ENCODE results near the gene MSH5. TPM values are rescaled to one million over a fixed set of nuclear protein-coding genes. Genes with fewer than 3 reads are reported as not detected.

Gene MSH5
- total RNA-seq, 2 donors from 2014 or later = 35.7 to 57.2 TPM

GRCh38 chr6:31769684-31770371 is 30.0 kb downstream of the MSH5 start:
- H3K27ac Mint-ChIP-seq = no peak overlapping the region
- peak; percentile 95 for TF ChIP-seq CTCF (conservative IDR thresholded peaks at IDR 0.05)
- no peak overlapping the region for H3K4me3 Mint-ChIP-seq
- H3K4me1 ChIP-seq (ENCODE audit: control insufficient read depth, insufficient read depth, low read length) = no peaks in the 10 kb centered on the region
- H3K27me3 ChIP-seq (ENCODE audit: control insufficient read depth, insufficient read depth, low read length, poor library complexity, severe bottlenecking) = no peaks in the 10 kb centered on the region
- H3K4me1 Mint-ChIP-seq = peaks cover 8% of the 10 kb centered on the region
- no peak overlapping the region for H3K4me3 ChIP-seq (ENCODE audit: low read length)
- DNase-seq = peak; percentile 93
- no peak overlapping the region for H3K27ac ChIP-seq (ENCODE audit: low read depth, low read length)
- H3K36me3 Mint-ChIP-seq (ENCODE audit: low read depth) = no peaks in the 10 kb centered on the region
- no peaks in the 10 kb centered on the region for H3K36me3 ChIP-seq (ENCODE audit: control insufficient read depth, insufficient read depth, low read length)
- H3K27me3 Mint-ChIP-seq (ENCODE audit: insufficient read depth) = no peaks in the 10 kb centered on the region
- no peaks in the 10 kb centered on the region for H3K9me3 ChIP-seq (ENCODE audit: control insufficient read depth, low read length)
- no peak overlapping the region for H3K9ac ChIP-seq (ENCODE audit: extremely low read depth, low read length, poor library complexity, severe bottlenecking)
- WGBS, 2 experiments (ENCODE audit: insufficient coverage in 1 of 2, insufficient read length in 1 of 2) = 78 to 83% methylated on average over 5 to 12 of the region's 12 CpGs
- no peaks in the 10 kb centered on the region for H3K9me3 Mint-ChIP-seq

GRCh38 chr6:31770860-31771259 is 31.1 kb downstream of the MSH5 start:
- TF ChIP-seq CTCF (conservative IDR thresholded peaks at IDR 0.05) = no peak
- Histone ChIP-seq H3K4me1 (ENCODE audit: control insufficient read depth, insufficient read depth, low read length) (no peaks in the 10 kb centered on the region), H3K9ac (ENCODE audit: extremely low read depth, low read length, poor library complexity, severe bottlenecking) (no peak overlapping the region), H3K36me3 (ENCODE audit: control insufficient read depth, insufficient read depth, low read length) (no peaks in the 10 kb centered on the region), H3K27ac (ENCODE audit: low read depth, low read length) (no peak overlapping the region), H3K9me3 (ENCODE audit: control insufficient read depth, low read length) (no peaks in the 10 kb centered on the region), H3K27me3 (ENCODE audit: control insufficient read depth, insufficient read depth, low read length, poor library complexity, severe bottlenecking) (no peaks in the 10 kb centered on the region), H3K4me3 (ENCODE audit: low read length) (no peak overlapping the region)
- no peaks in the 10 kb centered on the region for H3K27me3 Mint-ChIP-seq (ENCODE audit: insufficient read depth)
- DNase-seq = no peak
- WGBS, 2 experiments (ENCODE audit: insufficient coverage in 1 of 2, insufficient read length in 1 of 2) = 90 to 100% methylated on average over 2 of the region's 2 CpGs
- no peak overlapping the region for H3K4me3 Mint-ChIP-seq
- no peaks in the 10 kb centered on the region for H3K9me3 Mint-ChIP-seq
- H3K27ac Mint-ChIP-seq = no peak overlapping the region
- peaks cover 7% of the 10 kb centered on the region for H3K4me1 Mint-ChIP-seq
- no peaks in the 10 kb centered on the region for H3K36me3 Mint-ChIP-seq (ENCODE audit: low read depth)

- TF ChIP-seq CTCF (conservative IDR thresholded peaks at IDR 0.05) = no peak
- no peaks in the 10 kb centered on the region for H3K9me3 ChIP-seq (ENCODE audit: control insufficient read depth, low read length)
- no peaks in the 10 kb centered on the region for H3K27me3 ChIP-seq (ENCODE audit: control insufficient read depth, insufficient read depth, low read length, poor library complexity, severe bottlenecking)
- H3K27me3 Mint-ChIP-seq (ENCODE audit: insufficient read depth) = no peaks in the 10 kb centered on the region
- DNase-seq = no peak
- H3K27ac ChIP-seq (ENCODE audit: low read depth, low read length) = no peak overlapping the region
- no peaks in the 10 kb centered on the region for H3K36me3 Mint-ChIP-seq (ENCODE audit: low read depth)
- H3K4me3 ChIP-seq (ENCODE audit: low read length) = no peak overlapping the region
- H3K36me3 ChIP-seq (ENCODE audit: control insufficient read depth, insufficient read depth, low read length) = no peaks in the 10 kb centered on the region
- 94 to 100% methylated on average over 1 to 4 of the region's 4 CpGs for WGBS, 2 experiments (ENCODE audit: insufficient coverage in 1 of 2, insufficient read length in 1 of 2)
- no peaks in the 10 kb centered on the region for H3K4me1 ChIP-seq (ENCODE audit: control insufficient read depth, insufficient read depth, low read length)
- no peaks in the 10 kb centered on the region for H3K9me3 Mint-ChIP-seq
- no peak overlapping the region for H3K4me3 Mint-ChIP-seq
- H3K9ac ChIP-seq (ENCODE audit: extremely low read depth, low read length, poor library complexity, severe bottlenecking) = no peak overlapping the region
- no peaks in the 10 kb centered on the region for H3K4me1 Mint-ChIP-seq
- H3K27ac Mint-ChIP-seq = no peak overlapping the region
These were observed 32.2 kb downstream of the MSH5 start for GRCh38 chr6:31771992-31772358.

Data from endodermal cell (in vitro differentiated cells).